Stimulated activated CD4-positive, alpha-beta T cell treated with anti-CD3 and anti-CD28 coated beads, Interleukin-15, amount 100 ng/mL, for 1 hour (primary cell): ENCODE results near the gene DGKE.

ENCODE experiments used
- DNase-seq, 2 donors: peaks; one replicate each; pipeline ENCODE4 v3.0.0-alpha.2; 2020; ENCODE audit warnings: low read depth in 1 of 2, low spot score in 1 of 2

DGKE gene

DNA sequence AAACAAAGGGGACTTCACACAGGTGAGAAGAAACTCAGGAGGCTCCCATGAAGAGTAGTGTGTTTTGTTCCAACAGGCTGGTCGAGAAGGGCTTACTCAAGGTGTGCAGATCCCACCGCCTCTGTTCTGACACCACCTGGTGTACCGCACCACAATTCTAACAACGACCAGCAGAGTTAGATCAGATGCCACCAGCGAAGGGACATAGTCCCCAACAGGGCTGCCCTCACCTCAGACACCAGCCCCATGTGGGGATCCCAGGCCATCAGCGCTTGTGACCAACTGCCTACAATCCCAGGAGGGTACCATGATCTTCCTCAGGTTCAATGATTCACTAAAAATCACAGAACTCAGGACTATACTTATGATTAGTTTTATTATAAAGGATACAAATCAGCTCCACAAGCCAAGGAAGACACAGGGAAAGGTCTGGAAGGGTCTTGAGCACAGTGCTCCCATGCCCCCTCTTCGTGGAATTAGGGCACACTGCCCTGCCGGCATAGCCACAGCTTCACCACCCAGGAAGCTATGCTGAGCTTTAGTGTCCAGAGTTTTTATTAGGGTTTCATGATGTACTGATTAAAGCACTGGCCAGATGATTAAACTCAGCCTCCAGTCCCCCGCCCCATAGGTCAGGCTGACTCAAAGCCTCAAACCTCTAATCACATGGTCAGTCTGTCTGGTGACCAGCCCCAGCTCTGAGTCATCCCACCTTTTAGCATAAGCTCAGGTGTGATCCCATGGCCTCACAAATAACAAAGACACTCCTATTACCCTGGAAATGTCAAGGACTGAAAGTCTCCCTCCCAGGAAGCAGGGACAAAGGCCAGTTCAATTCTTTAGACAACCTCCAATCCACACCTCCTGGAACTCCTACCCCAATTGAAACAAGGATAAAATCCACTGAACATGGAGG, 53.9 kb downstream of the DGKE start:
- no peak for DNase-seq

DNA sequence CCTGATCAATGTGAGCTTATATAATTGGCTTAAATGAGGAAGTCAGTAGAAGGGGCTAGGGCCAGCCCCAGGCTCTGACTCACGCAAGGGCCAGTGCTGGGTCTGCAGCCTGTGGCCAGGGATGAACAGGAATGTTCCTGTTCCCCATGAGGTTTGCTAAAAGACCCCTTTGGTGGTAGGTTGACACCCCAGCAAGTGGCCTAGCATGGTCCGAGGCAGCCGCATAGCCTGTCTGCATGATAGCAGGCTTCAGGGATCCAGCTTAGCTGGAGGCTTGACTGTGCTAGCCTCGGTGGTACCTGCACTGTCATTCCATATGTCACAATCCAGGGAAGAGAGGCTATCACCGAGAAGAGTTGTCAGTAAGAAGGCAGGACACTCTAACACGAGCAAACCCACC, 56.4 kb downstream of the DGKE start:
- no peak for DNase-seq

DNA sequence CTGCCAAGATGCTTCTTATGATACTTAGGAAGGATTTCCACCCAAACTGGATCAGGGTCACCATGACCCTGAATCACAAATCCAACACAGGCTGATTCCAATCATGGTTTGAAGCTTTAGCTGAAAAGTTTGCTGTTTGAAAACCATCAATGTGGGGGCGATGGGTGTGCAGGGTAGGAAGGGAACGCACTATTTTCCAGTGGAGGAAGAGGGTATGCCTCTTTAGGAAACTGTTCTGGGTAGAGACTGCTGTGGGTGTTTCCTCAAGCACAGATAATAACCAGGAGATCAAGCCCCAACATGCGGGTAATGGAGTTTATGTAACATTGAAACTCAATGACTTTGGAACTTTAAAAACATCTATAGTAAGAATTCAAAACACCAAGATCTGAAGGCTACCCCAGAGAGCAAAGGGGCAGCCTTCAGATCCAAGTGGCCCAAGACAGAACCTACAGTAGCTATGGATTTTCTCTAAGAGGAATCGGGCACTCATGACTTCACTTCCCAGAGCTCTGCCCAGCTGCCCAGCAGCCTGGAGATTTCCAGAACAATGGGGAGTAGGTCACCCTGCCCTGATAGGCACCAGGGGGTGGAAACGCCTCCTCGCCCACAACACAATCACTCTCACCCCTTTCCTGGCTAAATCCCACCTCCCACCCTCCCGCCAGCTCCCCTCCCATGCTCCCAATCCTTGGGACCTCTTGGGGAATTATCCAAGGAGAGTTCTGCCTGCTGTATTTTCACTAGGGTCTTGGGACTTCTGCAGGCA, 57.1 kb downstream of the DGKE start:
- no peak for DNase-seq

DNA sequence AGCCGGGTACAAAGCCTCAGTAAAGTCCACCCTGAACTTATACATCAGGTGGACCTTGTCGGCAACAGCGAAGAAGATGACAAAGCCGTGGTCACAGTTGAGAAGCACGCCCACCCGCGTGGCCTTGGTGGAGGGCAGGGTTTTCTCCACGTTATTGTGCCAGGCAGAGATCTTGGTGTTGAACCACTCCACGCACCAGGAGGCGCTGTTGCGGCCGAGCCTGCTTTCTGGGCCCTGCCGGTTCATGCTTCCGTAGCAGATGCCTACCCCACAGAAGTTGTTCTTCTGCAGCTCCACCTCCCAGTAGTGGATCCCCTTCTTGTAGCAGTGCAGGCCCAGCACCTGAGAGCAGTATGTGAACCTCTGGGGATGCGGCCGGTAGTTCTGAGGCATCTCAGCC, 57.8 kb downstream of the DGKE start:
- peak; percentile 16 to 54 for DNase-seq

DNA sequence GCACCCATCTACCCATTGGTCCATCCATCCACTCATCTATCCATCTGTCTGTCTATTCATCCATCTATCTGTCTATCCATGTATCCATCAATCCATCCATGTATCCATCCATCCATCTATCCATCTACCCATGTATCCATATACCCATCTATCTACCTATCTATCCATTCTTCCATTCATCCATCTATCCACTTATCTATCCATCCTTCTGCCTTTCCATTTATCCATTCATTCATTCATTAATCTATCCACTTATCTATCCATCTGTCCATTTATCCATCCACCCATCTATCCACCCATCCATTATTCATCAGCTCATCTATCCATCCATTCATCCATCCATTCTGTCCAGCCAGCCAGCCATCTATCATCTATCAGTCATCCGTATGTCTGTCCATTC, 58.4 kb downstream of the DGKE start:
- DNase-seq: no peak

DNA sequence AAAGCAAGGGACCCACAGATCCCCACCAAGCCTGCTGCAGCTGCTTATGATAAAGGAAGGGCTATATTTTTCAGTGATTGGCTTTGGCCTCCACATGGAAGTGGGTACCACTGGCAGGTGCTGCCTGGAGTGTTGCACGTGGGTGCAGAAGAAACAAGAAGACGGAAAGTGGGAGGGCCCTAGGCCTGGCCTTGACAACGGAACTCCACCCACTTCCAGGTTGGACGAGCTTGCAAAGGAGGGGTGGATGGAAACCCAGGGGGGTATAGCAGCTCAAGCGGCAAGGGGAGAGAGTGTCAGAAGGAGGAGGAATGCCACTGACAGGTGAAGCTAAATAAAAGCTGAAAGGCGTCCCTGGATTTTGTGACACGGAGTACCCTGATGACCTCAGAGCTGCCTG, 59.6 kb downstream of the DGKE start:
- DNase-seq: no peak

DNA sequence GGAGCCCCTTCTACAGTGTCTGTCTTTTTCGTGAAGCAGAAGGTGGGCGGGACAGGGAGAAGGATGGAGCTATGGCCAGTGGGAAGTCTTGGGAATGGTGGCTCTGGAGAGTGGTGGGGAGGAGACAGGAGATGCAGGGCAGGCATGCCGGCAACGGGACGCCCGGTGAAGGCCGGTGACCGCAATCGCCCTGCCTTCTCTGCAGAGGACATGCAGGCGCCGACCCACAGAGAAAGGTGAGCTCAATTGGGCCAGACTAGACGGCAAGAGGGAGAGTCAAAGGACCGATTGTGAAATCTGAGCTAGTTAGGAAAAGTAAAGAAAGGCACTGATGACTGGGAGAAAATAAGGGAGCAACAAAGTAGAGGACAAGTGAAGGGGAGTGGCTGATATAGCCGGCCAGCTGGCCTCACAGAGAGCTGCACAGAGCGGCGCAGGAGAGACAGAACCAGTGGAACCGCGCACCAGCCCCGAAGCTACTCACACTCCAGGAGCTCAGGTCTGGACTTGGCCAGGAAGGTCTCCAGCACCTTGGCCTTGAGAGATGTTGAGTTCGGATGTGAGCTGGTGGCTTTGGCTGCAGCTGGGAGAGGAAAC, 61.0 kb downstream of the DGKE start:
- no peak for DNase-seq

DNA sequence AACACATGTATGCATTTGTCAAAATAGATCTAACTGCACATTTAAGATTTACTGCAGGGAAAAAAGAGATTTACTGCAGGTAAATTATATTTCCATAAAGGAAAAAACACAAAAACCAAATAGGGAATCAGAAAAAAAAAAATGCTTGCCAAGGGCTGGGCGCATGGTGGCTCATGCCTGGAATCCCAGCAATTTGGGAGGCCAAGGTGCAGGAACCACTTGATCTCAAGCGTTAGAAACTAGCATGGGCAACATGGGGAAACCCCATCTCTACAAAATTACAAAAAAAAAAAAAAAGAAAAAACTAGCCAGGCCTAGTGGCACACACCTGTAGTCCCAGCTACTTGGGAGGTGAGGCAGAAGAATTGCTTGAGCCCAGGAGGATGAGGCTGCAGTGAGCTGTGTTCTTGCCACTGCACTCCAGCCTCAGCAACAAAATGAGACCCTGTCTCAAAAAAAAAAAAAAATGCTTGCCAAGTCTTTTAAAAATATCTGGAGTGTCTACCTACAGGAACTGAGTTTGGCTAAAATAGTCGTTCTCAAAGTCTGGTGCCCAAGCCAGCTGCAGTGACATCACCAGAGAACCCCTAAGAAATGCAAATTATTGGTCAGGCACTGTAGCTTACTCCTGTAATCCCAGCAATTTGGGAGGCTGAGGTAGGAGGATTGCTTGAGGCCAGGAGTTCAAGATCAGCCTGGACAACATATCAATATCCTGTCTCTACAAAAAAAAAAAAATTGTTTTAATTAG, 62.4 kb downstream of the DGKE start:
- DNase-seq: no peak

DNA sequence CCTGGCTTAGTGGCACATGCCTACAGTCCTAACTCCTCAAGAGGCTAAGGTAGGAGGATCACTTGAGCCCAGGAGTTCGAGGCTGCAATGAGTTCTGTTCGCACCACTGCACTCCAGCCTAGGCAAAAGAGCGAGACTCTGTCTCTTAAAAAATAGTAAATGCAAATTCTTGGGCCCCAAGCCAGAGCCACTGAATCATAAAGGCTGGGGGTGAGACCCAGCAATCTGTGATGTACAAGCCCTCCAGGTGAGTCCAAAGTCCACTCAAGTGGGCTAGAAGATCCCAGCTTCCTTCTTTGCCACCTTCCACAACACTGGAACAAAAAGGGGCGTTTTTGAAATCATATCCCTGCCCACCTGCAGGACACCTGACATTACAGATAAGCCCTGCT, 63.0 kb downstream of the DGKE start:
- DNase-seq: no peak

DNA sequence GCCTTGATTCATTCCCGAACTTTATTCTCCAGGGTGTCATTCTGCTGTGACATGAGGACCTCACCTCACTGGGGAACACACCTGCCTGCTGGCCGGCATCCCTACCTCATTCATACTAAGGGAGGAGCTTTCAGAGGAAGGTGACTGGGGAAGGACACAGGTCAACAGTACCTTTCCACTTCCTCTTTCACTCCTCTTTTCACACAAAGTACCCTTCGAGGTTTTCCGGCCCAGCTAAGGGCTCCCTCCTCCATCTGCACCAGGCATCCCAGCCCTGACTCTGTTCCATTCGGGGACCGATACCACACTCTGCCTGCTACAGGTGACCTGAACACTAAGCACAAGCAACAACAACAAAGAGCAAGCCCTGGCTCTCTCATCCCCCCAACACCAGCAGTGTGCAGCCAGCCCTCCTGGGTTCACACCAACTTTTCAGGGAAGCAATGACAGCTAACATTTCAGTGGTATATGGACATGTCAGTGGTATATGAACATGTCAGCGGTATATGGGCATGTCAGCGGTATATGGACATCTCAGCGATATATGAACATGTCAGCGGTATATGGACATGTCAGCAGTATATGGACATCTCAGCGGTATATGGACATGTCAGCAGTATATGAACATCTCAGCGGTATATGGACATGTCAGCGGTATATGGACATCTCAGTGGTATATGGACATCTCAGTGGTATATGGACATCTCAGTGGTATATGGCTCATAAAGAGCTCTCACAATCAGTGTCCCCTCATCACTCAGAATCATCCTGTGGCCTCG, 63.9 kb downstream of the DGKE start:
- no peak for DNase-seq

DNA sequence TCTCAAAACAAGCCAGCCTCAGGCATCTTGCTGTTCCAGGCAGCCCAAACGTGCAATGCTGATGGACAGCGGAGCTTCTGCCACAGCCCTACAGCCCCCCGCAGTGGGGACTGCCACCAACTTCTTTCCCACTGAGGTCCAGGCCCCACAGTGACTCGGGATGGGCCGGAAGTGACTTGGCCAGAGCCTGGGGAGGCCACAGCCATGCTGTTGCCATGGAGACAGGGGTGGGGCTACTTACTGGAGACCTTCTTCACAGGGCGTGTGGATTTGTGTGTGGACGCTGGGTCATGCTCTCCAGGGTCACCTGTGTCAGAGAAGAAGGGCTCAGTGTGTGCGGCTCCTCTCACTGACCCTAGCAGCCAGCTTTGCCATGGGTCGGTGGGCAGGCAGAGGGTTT, 64.9 kb downstream of the DGKE start:
- no peak for DNase-seq

DNA sequence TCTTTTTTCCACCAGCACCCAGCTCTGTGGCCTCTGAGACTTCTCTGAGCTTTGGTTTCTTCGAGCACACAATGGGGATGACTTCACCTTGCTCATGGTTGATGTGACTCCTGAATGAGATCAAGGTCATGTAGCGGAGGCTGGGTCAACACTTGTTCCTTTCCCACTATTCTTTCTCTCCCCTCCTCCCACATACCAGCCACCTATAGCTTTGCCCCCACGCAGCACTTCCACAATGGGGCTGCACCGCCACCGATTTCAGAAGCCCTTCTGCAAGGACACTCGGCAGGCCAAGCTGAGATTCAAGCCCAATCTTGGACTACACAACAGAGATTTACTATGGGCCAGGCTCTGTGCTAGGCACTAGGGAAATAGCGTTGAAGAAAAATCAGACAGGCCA, 65.5 kb downstream of the DGKE start:
- DNase-seq: no peak

DNA sequence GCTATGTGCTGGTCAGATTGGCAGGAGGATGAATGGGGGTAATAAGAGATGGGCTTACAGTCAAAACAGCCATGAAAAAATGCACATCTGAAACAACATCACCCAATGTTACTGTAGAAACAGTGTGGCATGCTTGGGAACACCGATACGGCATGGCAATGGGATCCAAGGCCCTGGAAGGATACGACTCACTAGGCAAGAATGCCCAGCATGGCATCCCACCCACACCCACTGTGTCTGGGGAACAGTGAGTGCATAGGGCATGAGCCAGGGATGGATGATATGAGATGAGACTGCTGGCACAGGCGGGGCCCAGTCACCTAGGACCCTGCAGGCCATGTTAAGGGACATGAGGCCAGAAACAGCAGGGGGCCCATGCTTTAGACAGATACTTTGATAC, 68.4 kb downstream of the DGKE start:
- no peak for DNase-seq

DNA sequence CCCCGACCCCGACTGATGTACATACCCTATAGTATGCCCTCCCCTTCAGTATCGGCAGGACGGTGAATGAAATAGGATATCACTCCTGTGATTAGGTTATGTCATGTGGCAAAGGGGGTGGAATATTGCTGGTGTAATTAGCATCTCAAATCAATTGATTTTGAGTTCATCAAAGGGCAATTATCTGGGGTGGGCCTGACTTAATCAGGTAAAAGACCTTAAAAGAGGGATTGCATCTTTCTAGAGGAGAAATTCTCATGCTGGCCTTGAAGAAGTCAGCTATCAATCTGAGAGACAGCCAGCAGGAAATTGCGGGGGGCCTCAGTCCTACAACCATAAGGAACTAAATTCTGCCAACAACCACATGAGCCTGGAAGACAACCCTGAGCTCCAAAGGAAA, 69.6 kb downstream of the DGKE start:
- no peak for DNase-seq

DNA sequence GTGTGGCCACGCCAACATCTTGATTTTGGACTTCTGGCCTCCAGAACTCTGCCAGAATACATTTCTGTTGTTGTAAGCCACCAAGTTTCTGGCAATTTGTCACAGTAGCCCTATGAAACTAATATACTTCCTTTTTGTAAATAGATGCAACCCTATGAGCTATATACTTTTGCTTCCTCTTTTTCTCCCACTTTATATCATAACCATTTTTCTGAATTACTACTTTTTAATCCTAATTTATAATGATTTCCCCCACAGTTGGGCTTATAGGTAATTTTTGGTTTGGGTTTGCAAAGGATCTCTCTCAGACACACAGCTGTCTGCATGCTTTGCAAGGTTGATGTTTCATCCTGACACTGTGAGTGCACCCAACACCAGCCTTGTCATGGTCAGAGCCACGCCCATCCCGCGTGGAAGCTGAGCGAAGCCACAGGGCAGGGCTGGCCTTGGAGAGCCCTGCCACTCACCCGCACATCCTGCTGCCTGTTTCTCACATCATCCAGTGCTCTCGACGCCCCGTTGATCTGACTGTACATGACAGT, 74.1 kb downstream of the DGKE start:
- no peak for DNase-seq

DNA sequence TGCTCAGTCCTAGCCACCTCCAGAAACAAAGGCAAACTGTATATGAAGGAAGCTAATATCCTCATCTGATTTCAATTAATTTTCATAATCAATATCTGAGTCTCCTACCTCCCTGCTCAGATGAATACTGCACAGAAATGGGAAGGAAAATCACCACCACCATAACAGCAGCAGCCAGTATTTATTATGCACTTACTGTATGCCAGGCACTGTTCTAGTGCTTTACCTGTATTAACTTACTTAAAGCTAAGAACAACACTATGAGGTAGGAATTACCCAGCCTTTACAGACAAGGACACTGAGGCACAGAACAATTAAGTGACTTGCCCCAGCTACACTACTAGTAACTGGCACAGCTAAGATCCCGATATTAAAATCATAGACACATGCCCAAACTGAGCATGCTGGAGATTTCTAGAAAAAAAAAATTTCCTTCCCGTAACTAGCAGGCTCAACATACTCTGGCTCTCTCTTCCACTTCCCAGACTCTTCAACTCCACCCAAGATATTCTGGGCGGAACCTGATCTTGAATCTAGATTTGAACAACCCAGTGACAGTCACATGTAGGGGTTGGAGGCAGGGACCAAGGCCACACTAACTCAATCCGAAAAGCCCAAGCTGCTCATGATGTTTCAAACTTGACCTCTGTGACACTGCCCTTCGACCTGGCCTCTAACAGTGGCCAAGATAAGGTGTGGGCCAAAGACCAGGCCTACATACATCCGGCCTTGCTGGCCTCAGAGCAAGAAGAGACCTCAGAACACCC, 76.0 kb downstream of the DGKE start:
- DNase-seq: no peak

DNA sequence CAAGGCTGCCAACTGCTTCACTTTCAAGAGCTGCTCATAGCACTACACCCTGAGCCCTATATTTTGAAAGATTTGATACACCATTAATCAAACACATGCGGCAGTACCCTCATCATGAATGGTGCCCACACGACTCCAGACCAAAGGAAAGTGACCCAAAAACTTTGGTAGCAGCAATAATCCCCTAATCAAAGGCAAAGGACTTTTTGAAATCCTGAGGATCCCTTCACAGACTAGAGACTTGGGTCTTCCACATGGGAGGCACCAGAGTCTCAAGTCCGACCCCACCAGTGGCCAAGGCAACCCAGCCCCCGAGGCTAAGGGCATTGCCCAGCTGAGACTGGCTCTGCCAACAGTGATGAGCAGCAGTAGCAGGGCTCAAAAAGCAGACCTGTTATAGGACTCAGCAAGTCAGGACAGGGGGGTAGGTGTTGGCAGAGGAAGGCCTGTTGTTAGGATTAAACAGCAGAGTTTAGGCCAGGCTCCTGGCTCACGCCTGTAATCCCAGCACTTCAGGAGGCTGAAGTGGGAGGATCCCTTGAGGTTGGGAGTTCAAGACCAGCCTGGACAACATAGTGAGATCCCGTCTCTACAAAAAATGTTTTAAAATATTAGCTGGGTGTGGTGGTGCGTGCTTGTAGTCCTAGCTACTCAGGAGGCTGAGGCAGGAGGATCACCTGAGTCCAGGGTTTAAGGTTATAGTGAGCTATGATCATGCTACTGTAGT, 76.7 kb downstream of the DGKE start:
- DNase-seq: no peak

DNA sequence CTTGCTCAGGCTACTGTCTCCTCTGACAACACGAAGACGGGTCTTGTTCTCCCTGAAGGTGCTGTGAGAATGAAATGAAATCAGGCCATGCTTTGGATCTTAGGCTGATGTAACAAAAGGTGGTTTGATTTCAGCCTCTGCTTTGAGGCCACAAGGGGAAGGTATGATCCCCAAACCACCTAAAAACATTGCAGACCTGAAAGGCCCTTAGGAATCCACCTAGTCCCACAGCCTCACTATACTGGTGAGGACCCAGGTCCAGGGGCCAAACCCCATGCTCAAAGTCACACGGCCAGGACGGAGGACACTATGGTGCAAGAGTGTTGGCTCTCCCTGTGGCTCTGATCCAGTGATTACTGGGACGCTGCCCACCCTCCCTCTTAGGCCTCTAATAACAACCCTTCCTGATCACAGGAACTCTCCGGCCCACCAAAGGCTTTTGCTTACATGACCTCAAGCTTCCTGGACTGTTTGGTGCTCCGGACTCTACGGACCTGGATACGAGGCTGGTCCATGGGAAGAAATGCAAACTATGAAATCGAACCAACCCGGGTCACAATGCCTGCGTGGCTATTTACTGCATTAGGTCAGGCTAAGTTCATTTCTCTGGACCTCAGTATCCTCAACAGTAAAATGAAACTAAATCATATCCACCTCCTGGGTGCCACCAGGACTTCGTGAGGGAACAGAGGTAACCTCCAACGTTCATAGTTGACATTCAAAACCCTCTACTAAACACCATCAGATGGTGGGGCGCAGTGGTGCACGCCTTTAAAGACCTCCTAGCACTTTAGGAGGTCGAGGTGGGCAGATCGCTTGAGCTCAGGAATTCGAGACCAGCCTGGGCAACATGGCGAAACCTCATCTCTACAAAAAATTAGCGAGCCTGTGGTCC, 78.4 kb downstream of the DGKE start:
- DNase-seq: no peak
